Ishikawa (cell line): ENCODE results near the gene ACP1.

Source experiments
- EP300 ChIP-seq: IDR thresholded peaks from 2 replicates; pipeline ENCODE4 v1.6.1; 2012; ENCODE audit warnings: borderline replicate concordance
- MAX ChIP-seq: IDR thresholded peaks from 2 replicates; pipeline ENCODE4 v1.6.1; 2012
- RAD21 ChIP-seq: IDR thresholded peaks from 2 replicates; pipeline ENCODE4 v1.6.1; 2012; ENCODE audit warnings: low read depth
- REST ChIP-seq: IDR thresholded peaks from 2 replicates; pipeline ENCODE4 v1.6.1; 2012; ENCODE audit warnings: low read depth, mild to moderate bottlenecking
- TAF1 ChIP-seq: IDR thresholded peaks from 2 replicates; pipeline ENCODE4 v1.6.1; 2012; ENCODE audit warnings: low read depth, mild to moderate bottlenecking
- TEAD4 ChIP-seq: IDR thresholded peaks from 2 replicates; pipeline ENCODE4 v1.6.1; 2012
- YY1 ChIP-seq: IDR thresholded peaks from 2 replicates; pipeline ENCODE4 v1.6.1; 2012; ENCODE audit warnings: low read depth

GRCh38 chr2:248724-249123, 16.0 kb upstream of the ACP1 start:
- no peak for TF ChIP-seq RAD21
- TF ChIP-seq MAX: no peak
- TF ChIP-seq EP300: no peak
- no peak for TF ChIP-seq TAF1
- no peak for TF ChIP-seq YY1
- TF ChIP-seq REST: no peak
- TF ChIP-seq TEAD4: no peak
